ENCODE data around the gene LHFPL5.

The LHFPL5 gene

GRCh38 chr6:35790683-35791082 lies 14.5 kb upstream of the LHFPL5 start:
- peaks cover 12 to 25% of the 10 kb centered on the region in 2 donors for H3K27me3 ChIP-seq (ENCODE audit: control insufficient read depth in 1 of 2, insufficient read depth in 2 of 2, low read length in 2 of 2)
- H3K4me3 ChIP-seq (ENCODE audit: low read depth in 1 of 2, low read length in 2 of 2) = no peak overlapping the region
- H3K4me1 ChIP-seq (ENCODE audit: control insufficient read depth in 1 of 2, insufficient read depth in 2 of 2, low read length in 2 of 2) = peaks cover 0 to 3% of the 10 kb centered on the region in 2 donors
- H3K27ac ChIP-seq (ENCODE audit: low read depth, low read length) = no peak overlapping the region
- H3K36me3 ChIP-seq (ENCODE audit: control insufficient read depth in 1 of 2, insufficient read depth in 2 of 2, low read length in 2 of 2) = no peaks in the 10 kb centered on the region
- no peak overlapping the region for H3K9ac ChIP-seq (ENCODE audit: low read depth in 1 of 2, low read length in 2 of 2)
- no peaks in the 10 kb centered on the region for H3K9me3 ChIP-seq (ENCODE audit: control insufficient read depth in 1 of 2, low read length in 2 of 2)

GRCh38 chr6:35794536-35795452 lies 10.4 kb upstream of the LHFPL5 start:
- Histone ChIP-seq H3K9me3 (ENCODE audit: control insufficient read depth in 1 of 2, low read length in 2 of 2) (no peaks in the 10 kb centered on the region), H3K4me3 (ENCODE audit: low read depth in 1 of 2, low read length in 2 of 2) (no peak overlapping the region), H3K27me3 (ENCODE audit: control insufficient read depth in 1 of 2, insufficient read depth in 2 of 2, low read length in 2 of 2) (no peaks in the 10 kb centered on the region), H3K27ac (ENCODE audit: low read depth, low read length) (no peak overlapping the region), H3K36me3 (ENCODE audit: control insufficient read depth in 1 of 2, insufficient read depth in 2 of 2, low read length in 2 of 2) (no peaks in the 10 kb centered on the region), H3K4me1 (ENCODE audit: control insufficient read depth in 1 of 2, insufficient read depth in 2 of 2, low read length in 2 of 2) (no peaks in the 10 kb centered on the region), H3K9ac (ENCODE audit: low read depth in 1 of 2, low read length in 2 of 2) (no peak overlapping the region)

- no peaks in the 10 kb centered on the region for H3K27me3 ChIP-seq (ENCODE audit: control insufficient read depth in 1 of 2, insufficient read depth in 2 of 2, low read length in 2 of 2)
- H3K9ac ChIP-seq (ENCODE audit: low read depth in 1 of 2, low read length in 2 of 2) = no peak overlapping the region
- H3K36me3 ChIP-seq (ENCODE audit: control insufficient read depth in 1 of 2, insufficient read depth in 2 of 2, low read length in 2 of 2) = no peaks in the 10 kb centered on the region
- H3K4me3 ChIP-seq (ENCODE audit: low read depth in 1 of 2, low read length in 2 of 2) = no peak overlapping the region
- H3K27ac ChIP-seq (ENCODE audit: low read depth, low read length) = no peak overlapping the region
- H3K9me3 ChIP-seq (ENCODE audit: control insufficient read depth in 1 of 2, low read length in 2 of 2) = no peaks in the 10 kb centered on the region
- no peaks in the 10 kb centered on the region for H3K4me1 ChIP-seq (ENCODE audit: control insufficient read depth in 1 of 2, insufficient read depth in 2 of 2, low read length in 2 of 2)
Measured at GRCh38 chr6:35795453-35796071, 9.6 kb upstream of the LHFPL5 start.

GRCh38 chr6:35796236-35796635 lies 8.9 kb upstream of the LHFPL5 start:
- no peak overlapping the region for H3K27ac ChIP-seq (ENCODE audit: low read depth, low read length)
- no peak overlapping the region for H3K4me3 ChIP-seq (ENCODE audit: low read depth in 1 of 2, low read length in 2 of 2)

GRCh38 chr6:35797837-35798526 lies 7.2 kb upstream of the LHFPL5 start:
- no peak overlapping the region for H3K4me3 ChIP-seq (ENCODE audit: low read depth in 1 of 2, low read length in 2 of 2)
- no peaks in the 10 kb centered on the region for H3K4me1 ChIP-seq (ENCODE audit: control insufficient read depth in 1 of 2, insufficient read depth in 2 of 2, low read length in 2 of 2)
- H3K9me3 ChIP-seq (ENCODE audit: control insufficient read depth in 1 of 2, low read length in 2 of 2) = no peaks in the 10 kb centered on the region
- H3K36me3 ChIP-seq (ENCODE audit: control insufficient read depth in 1 of 2, insufficient read depth in 2 of 2, low read length in 2 of 2) = no peaks in the 10 kb centered on the region
- no peak overlapping the region for H3K9ac ChIP-seq (ENCODE audit: low read depth in 1 of 2, low read length in 2 of 2)
- no peaks in the 10 kb centered on the region for H3K27me3 ChIP-seq (ENCODE audit: control insufficient read depth in 1 of 2, insufficient read depth in 2 of 2, low read length in 2 of 2)
- H3K27ac ChIP-seq (ENCODE audit: low read depth, low read length) = no peak overlapping the region

More at GRCh38 chr6:35796236-35796635, 8.9 kb upstream of the LHFPL5 start:
- Histone ChIP-seq H3K4me1 (ENCODE audit: control insufficient read depth in 1 of 2, insufficient read depth in 2 of 2, low read length in 2 of 2) (no peaks in the 10 kb centered on the region), H3K36me3 (ENCODE audit: control insufficient read depth in 1 of 2, insufficient read depth in 2 of 2, low read length in 2 of 2) (no peaks in the 10 kb centered on the region), H3K9me3 (ENCODE audit: control insufficient read depth in 1 of 2, low read length in 2 of 2) (no peaks in the 10 kb centered on the region), H3K9ac (ENCODE audit: low read depth in 1 of 2, low read length in 2 of 2) (no peak overlapping the region), H3K27me3 (ENCODE audit: control insufficient read depth in 1 of 2, insufficient read depth in 2 of 2, low read length in 2 of 2) (no peaks in the 10 kb centered on the region)

GRCh38 chr6:35798706-35799105 lies 6.4 kb upstream of the LHFPL5 start:
- H3K4me3 ChIP-seq (ENCODE audit: low read depth in 1 of 2, low read length in 2 of 2) = no peak overlapping the region
- H3K4me1 ChIP-seq (ENCODE audit: control insufficient read depth in 1 of 2, insufficient read depth in 2 of 2, low read length in 2 of 2) = no peaks in the 10 kb centered on the region
- H3K9ac ChIP-seq (ENCODE audit: low read depth in 1 of 2, low read length in 2 of 2) = no peak overlapping the region
- no peak overlapping the region for H3K27ac ChIP-seq (ENCODE audit: low read depth, low read length)
- no peaks in the 10 kb centered on the region for H3K27me3 ChIP-seq (ENCODE audit: control insufficient read depth in 1 of 2, insufficient read depth in 2 of 2, low read length in 2 of 2)
- no peaks in the 10 kb centered on the region for H3K36me3 ChIP-seq (ENCODE audit: control insufficient read depth in 1 of 2, insufficient read depth in 2 of 2, low read length in 2 of 2)
- H3K9me3 ChIP-seq (ENCODE audit: control insufficient read depth in 1 of 2, low read length in 2 of 2) = no peaks in the 10 kb centered on the region

- Histone ChIP-seq H3K9me3 (ENCODE audit: control insufficient read depth in 1 of 2, low read length in 2 of 2) (no peaks in the 10 kb centered on the region), H3K4me3 (ENCODE audit: low read depth in 1 of 2, low read length in 2 of 2) (no peak overlapping the region), H3K27ac (ENCODE audit: low read depth, low read length) (no peak overlapping the region), H3K27me3 (ENCODE audit: control insufficient read depth in 1 of 2, insufficient read depth in 2 of 2, low read length in 2 of 2) (peaks cover 3 to 6% of the 10 kb centered on the region in 2 donors), H3K4me1 (ENCODE audit: control insufficient read depth in 1 of 2, insufficient read depth in 2 of 2, low read length in 2 of 2) (no peaks in the 10 kb centered on the region), H3K36me3 (ENCODE audit: control insufficient read depth in 1 of 2, insufficient read depth in 2 of 2, low read length in 2 of 2) (no peaks in the 10 kb centered on the region), H3K9ac (ENCODE audit: low read depth in 1 of 2, low read length in 2 of 2) (no peak overlapping the region)
Measured at GRCh38 chr6:35801148-35801547, 4.0 kb upstream of the LHFPL5 start.

- H3K9me3 ChIP-seq (ENCODE audit: control insufficient read depth in 1 of 2, low read length in 2 of 2) = no peaks in the 10 kb centered on the region
- H3K27me3 ChIP-seq (ENCODE audit: control insufficient read depth in 1 of 2, insufficient read depth in 2 of 2, low read length in 2 of 2) = peaks cover 6 to 7% of the 10 kb centered on the region in 2 donors
- no peaks in the 10 kb centered on the region for H3K36me3 ChIP-seq (ENCODE audit: control insufficient read depth in 1 of 2, insufficient read depth in 2 of 2, low read length in 2 of 2)
- H3K4me3 ChIP-seq (ENCODE audit: low read depth in 1 of 2, low read length in 2 of 2) = no peak overlapping the region
- no peak overlapping the region for H3K27ac ChIP-seq (ENCODE audit: low read depth, low read length)
- H3K4me1 ChIP-seq (ENCODE audit: control insufficient read depth in 1 of 2, insufficient read depth in 2 of 2, low read length in 2 of 2) = no peaks in the 10 kb centered on the region
- no peak overlapping the region for H3K9ac ChIP-seq (ENCODE audit: low read depth in 1 of 2, low read length in 2 of 2)
Measured at GRCh38 chr6:35808688-35809087, 3.5 kb downstream of the LHFPL5 start.

- Histone ChIP-seq H3K4me3 (ENCODE audit: low read depth in 1 of 2, low read length in 2 of 2) (no peak overlapping the region), H3K36me3 (ENCODE audit: control insufficient read depth in 1 of 2, insufficient read depth in 2 of 2, low read length in 2 of 2) (no peaks in the 10 kb centered on the region), H3K27ac (ENCODE audit: low read depth, low read length) (no peak overlapping the region), H3K27me3 (ENCODE audit: control insufficient read depth in 1 of 2, insufficient read depth in 2 of 2, low read length in 2 of 2) (peaks cover 6 to 7% of the 10 kb centered on the region in 2 donors), H3K9ac (ENCODE audit: low read depth in 1 of 2, low read length in 2 of 2) (no peak overlapping the region), H3K9me3 (ENCODE audit: control insufficient read depth in 1 of 2, low read length in 2 of 2) (no peaks in the 10 kb centered on the region), H3K4me1 (ENCODE audit: control insufficient read depth in 1 of 2, insufficient read depth in 2 of 2, low read length in 2 of 2) (no peaks in the 10 kb centered on the region)
Measured at GRCh38 chr6:35809809-35810208, 4.7 kb downstream of the LHFPL5 start.
